A673 (cell line): ENCODE measurements around the gene HCAR3.
"Not testable (repeated sequence)": the region's sequence is repeated elsewhere in the genome, so short reads cannot be mapped to it uniquely, and the experiment has no call there.

Experiments
- EZH2 ChIP-seq: fragments of 200-600 bp; sonication (generic); IDR thresholded peaks from 2 replicates; pipeline ENCODE4 v1.6.1; 2017; ENCODE audit warnings: borderline replicate concordance, low read depth, mild to moderate bottlenecking, mixed read lengths, antibody characterized with exemption, low read length; ENCODE audit not compliant: poor library complexity, severe bottlenecking
- TF ChIP-seq, protein P1 (sequence below): fragments of 300-800, 200-600 bp; sonication (generic); conservative IDR thresholded peaks from 2 replicates; pipeline ENCODE4 v1.5.1; 2017; ENCODE audit warnings: low read depth, mild to moderate bottlenecking, antibody characterized with exemption, low read length, moderate library complexity, mixed read lengths

GRCh38 chr12:122676781-122677180 is 39.8 kb downstream of the HCAR3 start:
- TF ChIP-seq, protein P1, sequence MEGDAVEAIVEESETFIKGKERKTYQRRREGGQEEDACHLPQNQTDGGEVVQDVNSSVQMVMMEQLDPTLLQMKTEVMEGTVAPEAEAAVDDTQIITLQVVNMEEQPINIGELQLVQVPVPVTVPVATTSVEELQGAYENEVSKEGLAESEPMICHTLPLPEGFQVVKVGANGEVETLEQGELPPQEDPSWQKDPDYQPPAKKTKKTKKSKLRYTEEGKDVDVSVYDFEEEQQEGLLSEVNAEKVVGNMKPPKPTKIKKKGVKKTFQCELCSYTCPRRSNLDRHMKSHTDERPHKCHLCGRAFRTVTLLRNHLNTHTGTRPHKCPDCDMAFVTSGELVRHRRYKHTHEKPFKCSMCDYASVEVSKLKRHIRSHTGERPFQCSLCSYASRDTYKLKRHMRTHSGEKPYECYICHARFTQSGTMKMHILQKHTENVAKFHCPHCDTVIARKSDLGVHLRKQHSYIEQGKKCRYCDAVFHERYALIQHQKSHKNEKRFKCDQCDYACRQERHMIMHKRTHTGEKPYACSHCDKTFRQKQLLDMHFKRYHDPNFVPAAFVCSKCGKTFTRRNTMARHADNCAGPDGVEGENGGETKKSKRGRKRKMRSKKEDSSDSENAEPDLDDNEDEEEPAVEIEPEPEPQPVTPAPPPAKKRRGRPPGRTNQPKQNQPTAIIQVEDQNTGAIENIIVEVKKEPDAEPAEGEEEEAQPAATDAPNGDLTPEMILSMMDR = not testable (repeated sequence)
- TF ChIP-seq EZH2 = not testable (repeated sequence)
